SK-N-SH (cell line): ENCODE results near the gene ADGRF5. TPM values are rescaled to one million over a fixed set of nuclear protein-coding genes. Genes with fewer than 3 reads are reported as not detected.

Source experiments
- CTCF ChIA-PET: fragments of 300-600, 350-600 bp; formaldehyde crosslinking; extraction: SDS; loops from one replicate; lab custom pipeline; 2021; lab: Yijun Ruan, JAX
- POLR2A ChIA-PET: fragments of 350-600 bp; sonication (Branson Sonifier 250); formaldehyde crosslinking; extraction: SDS; loops from one replicate; lab custom pipeline; 2020; ENCODE audit warnings: antibody characterized with exemption, inconsistent platforms; lab: Yijun Ruan, JAX
- DNase-seq: peaks from one replicate; pipeline ENCODE4 v3.0.0; 2012
- H2AFZ ChIP-seq: fragments of 200-600 bp; sonication (generic); 2 replicates; pipeline ENCODE4 v1.8.1; 2016; ENCODE audit warnings: antibody characterized with exemption, mild to moderate bottlenecking, low read depth
- H3F3A ChIP-seq: fragments of 200-600 bp; sonication (generic); replicated peaks from 2 replicates; pipeline ENCODE3; 2016; ENCODE audit warnings: antibody characterized with exemption, mild to moderate bottlenecking; ENCODE audit not compliant: insufficient read depth
- H3K27ac ChIP-seq, 2 experiments: fragments of 200-500 bp in 1 of 2; fragments of 200-600 bp in 1 of 2; sonication (Bioruptor generic) in 1 of 2; sonication (generic), shearing (Covaris generic) in 1 of 2; 2 replicates each; pipeline versions ENCODE4 v1.5.1 to v1.6.1; 2014 to 2016; ENCODE audit warnings: low read depth in 2 of 2, inconsistent platforms in 1 of 2, low read length in 1 of 2, mild to moderate bottlenecking in 1 of 2, mixed read lengths in 1 of 2
- H3K27me3 ChIP-seq: fragments of 200-600 bp; sonication (generic), shearing (Covaris generic); 2 replicates; pipeline ENCODE4 v1.6.1; 2016; ENCODE audit warnings: mixed run types; ENCODE audit not compliant: insufficient read depth
- H3K36me3 ChIP-seq, 2 experiments: fragments of 200-500 bp in 1 of 2; fragments of 200-600 bp in 1 of 2; sonication (Bioruptor generic) in 1 of 2; sonication (generic) in 1 of 2; replicated peaks in 1 of 2; 2 replicates each; pipeline versions ENCODE3 to v1.5.1; 2014 to 2016; ENCODE audit warnings: low read length in 1 of 2, mild to moderate bottlenecking in 1 of 2; ENCODE audit not compliant: insufficient read depth in 2 of 2, control insufficient read depth in 1 of 2
- H3K4me1 ChIP-seq, 2 experiments: fragments of 200-500 bp in 1 of 2; fragments of 200-600 bp in 1 of 2; sonication (Bioruptor generic) in 1 of 2; sonication (generic), shearing (Covaris generic) in 1 of 2; 2 replicates each; pipeline versions ENCODE4 v1.5.1 to v1.6.1; 2014 to 2016; ENCODE audit warnings: low read depth in 1 of 2, low read length in 1 of 2, mixed run types in 1 of 2; ENCODE audit not compliant: insufficient read depth in 2 of 2, control insufficient read depth in 1 of 2
- H3K4me2 ChIP-seq: fragments of 200-600 bp; sonication (generic), shearing (Covaris generic); 2 replicates; pipeline ENCODE4 v1.6.1; 2017; ENCODE audit warnings: mixed run types
- H3K4me3 ChIP-seq, 2 experiments: fragments of 200-500 bp in 1 of 2; fragments of 200-600 bp in 1 of 2; sonication (Bioruptor generic) in 1 of 2; sonication (generic), shearing (Covaris generic) in 1 of 2; 2 replicates each; pipeline versions ENCODE4 v1.5.1 to v1.8.1; 2014 to 2016; ENCODE audit warnings: low read depth in 2 of 2, inconsistent platforms in 1 of 2, low read length in 1 of 2, mild to moderate bottlenecking in 1 of 2, mixed read lengths in 1 of 2, moderate library complexity in 1 of 2
- H3K79me2 ChIP-seq: fragments of 200-600 bp; sonication (generic); 2 replicates; pipeline ENCODE4 v1.8.1; 2017; ENCODE audit warnings: mild to moderate bottlenecking; ENCODE audit not compliant: insufficient read depth
- H3K9ac ChIP-seq: fragments of 200-600 bp; sonication (generic); 2 replicates; pipeline ENCODE4 v1.6.1; 2017; ENCODE audit warnings: mixed run types
- H3K9me2 ChIP-seq: fragments of 200-600 bp; sonication (generic); 2 replicates; pipeline ENCODE4 v1.6.1; 2017; ENCODE audit warnings: mixed run types
- H3K9me3 ChIP-seq: fragments of 200-600 bp; sonication (generic); 2 replicates; pipeline ENCODE4 v1.6.1; 2017; ENCODE audit warnings: mixed run types, mild to moderate bottlenecking, moderate library complexity
- H4K20me1 ChIP-seq: fragments of 200-600 bp; sonication (generic); 2 replicates; pipeline ENCODE4 v1.6.1; 2017; ENCODE audit warnings: mild to moderate bottlenecking, mixed run types; ENCODE audit not compliant: insufficient read depth
- ELF1 ChIP-seq: IDR thresholded peaks from 2 replicates; pipeline ENCODE4 v1.4.0; 2012
- EP300 ChIP-seq, 2 experiments: IDR thresholded peaks; 2 replicates each; pipeline versions ENCODE4 v1.4.0 to v1.6.1; 2012; ENCODE audit warnings: borderline replicate concordance in 1 of 2, low read depth in 1 of 2, low read length in 1 of 2
- FOSL2 ChIP-seq: IDR thresholded peaks from 2 replicates; pipeline ENCODE4 v1.4.0; 2012; ENCODE audit warnings: low read depth, mild to moderate bottlenecking, moderate library complexity, borderline replicate concordance
- FOXJ3 ChIP-seq: sonication (generic); formaldehyde crosslinking; IDR thresholded peaks from 2 replicates; pipeline ENCODE4 v1.5.1; 2020; ENCODE audit warnings: mild to moderate bottlenecking, missing genetic modification reagents
- IRF3 ChIP-seq: fragments of 150-350 bp; IDR thresholded peaks from 2 replicates; pipeline ENCODE4 v1.6.1; 2016; ENCODE audit warnings: mild to moderate bottlenecking, low read depth, low read length
- MEF2A ChIP-seq: IDR thresholded peaks from 2 replicates; pipeline ENCODE4 v1.4.0; 2012; ENCODE audit warnings: low read depth, borderline replicate concordance
- NFIC ChIP-seq: IDR thresholded peaks from 2 replicates; pipeline ENCODE4 v1.4.0; 2012; ENCODE audit warnings: borderline replicate concordance
- NRF1 ChIP-seq: IDR thresholded peaks from 2 replicates; pipeline ENCODE4 v1.6.1; 2012; ENCODE audit warnings: low read depth, mild to moderate bottlenecking, low read length
- PBX3 ChIP-seq: IDR thresholded peaks from 2 replicates; pipeline ENCODE4; 2012
- RXRA ChIP-seq: IDR thresholded peaks from 2 replicates; pipeline ENCODE4 v1.4.0; 2012; ENCODE audit warnings: low read depth, mild to moderate bottlenecking, borderline replicate concordance
- SIN3A ChIP-seq: IDR thresholded peaks from 2 replicates; pipeline ENCODE4 v1.6.1; 2012; ENCODE audit warnings: low read depth, mild to moderate bottlenecking, low read length, moderate library complexity, borderline replicate concordance
- TCF12 ChIP-seq: IDR thresholded peaks from 2 replicates; pipeline ENCODE4 v1.4.0; 2012
- TEAD4 ChIP-seq: IDR thresholded peaks from 2 replicates; pipeline ENCODE4 v1.4.0; 2012; ENCODE audit warnings: mild to moderate bottlenecking, borderline replicate concordance; ENCODE audit not compliant: insufficient read depth
- USF1 ChIP-seq: IDR thresholded peaks from 2 replicates; pipeline ENCODE4 v1.4.0; 2012; ENCODE audit warnings: low read depth, borderline replicate concordance
- USF2 ChIP-seq: fragments of 150-350 bp; IDR thresholded peaks from 2 replicates; pipeline ENCODE4 v1.6.1; 2017; ENCODE audit warnings: antibody characterized with exemption, low read length, low read depth, borderline replicate concordance
- YY1 ChIP-seq: IDR thresholded peaks from 2 replicates; pipeline ENCODE4 v1.4.0; 2012; ENCODE audit warnings: low read depth, mild to moderate bottlenecking
- ZBTB33 ChIP-seq: IDR thresholded peaks from 2 replicates; pipeline ENCODE4 v1.4.0; 2012; ENCODE audit warnings: low read depth, borderline replicate concordance
- WGBS: methylation state at CpG from one replicate; pipeline ENCODE4 v1.1.6; 2017; ENCODE audit warnings: low lambda C conversion rate; 5-methylcytosine and 5-hydroxymethylcytosine counted together
- polyA plus RNA-seq, 3 experiments: library from polyadenylated mRNA; depleted of rRNA; stranded (reverse); fragments of >200 nt; gene quantifications; 2 replicates each; pipeline ENCODE4 v1.2.3, GENCODE V29; 2012

Gene ADGRF5
- polyA plus RNA-seq, 1 of the 3 experiments (the other 2 are of a cell fraction): 0.02 TPM

- ChIA-PET POLR2A (no interaction called here), CTCF (interaction anchor here (1.2 kb wide), 1 partner anchor 9 kb away, joined by 4 read pairs; no protein-coding TSS in a partner anchor)
- H3K79me2 ChIP-seq: no peaks in the 10 kb centered on the region
- no peaks in the 10 kb centered on the region for H4K20me1 ChIP-seq
- no peaks in the 10 kb centered on the region for H3K9me2 ChIP-seq
- 8% methylated on average over 4 of the region's 4 CpGs for WGBS
- H3K4me3 ChIP-seq: no peak overlapping the region
- no peak for DNase-seq
- no peak for TF ChIP-seq IRF3
- no peak for TF ChIP-seq TCF12
- TF ChIP-seq MEF2A: no peak
- no peak for TF ChIP-seq ZBTB33
- H3K27me3 ChIP-seq: peaks cover 31% of the 10 kb centered on the region
- no peak overlapping the region for H3K27ac ChIP-seq
- no peak overlapping the region for H2AFZ ChIP-seq
- H3K4me2 ChIP-seq: no peak overlapping the region
- no peaks in the 10 kb centered on the region for H3K9me3 ChIP-seq
- H3K36me3 ChIP-seq: no peaks in the 10 kb centered on the region
- H3K4me1 ChIP-seq: no peaks in the 10 kb centered on the region
- H3K9ac ChIP-seq: no peak overlapping the region
- H3F3A ChIP-seq: no peaks in the 10 kb centered on the region
Measured at GRCh38 chr6:46954837-46955451, 33.2 kb upstream of the ADGRF5 start.

GRCh38 chr6:46953921-46954320 is 32.2 kb upstream of the ADGRF5 start:
- WGBS: 3% methylated on average over 4 of the region's 4 CpGs
- H3K9ac ChIP-seq: no peak overlapping the region
- H3K4me2 ChIP-seq: no peak overlapping the region
- no peaks in the 10 kb centered on the region for H3K9me2 ChIP-seq
- no peak overlapping the region for H2AFZ ChIP-seq
- peaks cover 31% of the 10 kb centered on the region for H3K27me3 ChIP-seq
- no peaks in the 10 kb centered on the region for H3K9me3 ChIP-seq
- peaks cover 0 to 2% of the 10 kb centered on the region in 2 experiments; a peak in 1 of 4 replicates for H3K4me1 ChIP-seq
- H3K79me2 ChIP-seq: no peaks in the 10 kb centered on the region
- no peaks in the 10 kb centered on the region for H4K20me1 ChIP-seq
- TF ChIP-seq TEAD4 (no peak), USF2 (no peak), USF1 (no peak), EP300 (IDR thresholded peaks at IDR 0.05; ENCODE audit: borderline replicate concordance in 1 of 2, low read depth in 1 of 2, low read length in 1 of 2) (no peak), NRF1 (no peak), MEF2A (no peak), SIN3A (no peak), RXRA (no peak), FOXJ3 (CRISPR knock-in tag) (no peak), PBX3 (no peak), NFIC (no peak), FOSL2 (no peak), ELF1 (no peak), YY1 (no peak)
- H3F3A ChIP-seq: no peaks in the 10 kb centered on the region
- CTCF ChIA-PET: no interaction called here
- POLR2A ChIA-PET: no interaction called here
- no peak for DNase-seq
- no peaks in the 10 kb centered on the region for H3K36me3 ChIP-seq
- no peak overlapping the region for H3K27ac ChIP-seq
- H3K4me3 ChIP-seq: no peak overlapping the region
